Aorta (tissue), 5 donors: ENCODE data around the gene ANO7. TPM values are rescaled to one million over a fixed set of nuclear protein-coding genes. Genes with fewer than 3 reads are reported as not detected.

ENCODE experiments used
- ATAC-seq: fragments of 200-7000 bp; cut with Tn5 transposase; one replicate; pipeline ENCODE4 v1.9.1; 2022; ENCODE audit warnings: moderate library complexity; ENCODE audit not compliant: low FRiP score
- DNase-seq, 2 donors: peaks; one replicate each; pipeline ENCODE4 v3.0.0-alpha.2; 2020
- H3K27ac ChIP-seq, 2 donors: one replicate each; pipeline ENCODE4 v1.5.1; 2013; ENCODE audit warnings: low read length in 2 of 2, mild to moderate bottlenecking in 2 of 2, moderate library complexity in 2 of 2, control low read depth in 1 of 2, inconsistent platforms in 1 of 2, low read depth in 1 of 2
- H3K27me3 ChIP-seq, 2 donors: one replicate each; pipeline ENCODE4 v1.6.1; 2013; ENCODE audit warnings: control low read depth in 1 of 2, low read length in 1 of 2, mild to moderate bottlenecking in 1 of 2, moderate library complexity in 1 of 2; ENCODE audit not compliant: insufficient read depth in 2 of 2, control insufficient read depth in 1 of 2
- H3K36me3 ChIP-seq, 2 donors: one replicate each; pipeline ENCODE4 v1.6.1; 2013; ENCODE audit warnings: control low read depth in 1 of 2, low read length in 1 of 2, mild to moderate bottlenecking in 1 of 2; ENCODE audit not compliant: insufficient read depth in 2 of 2, control insufficient read depth in 1 of 2
- H3K4me1 ChIP-seq, 2 donors: one replicate each; pipeline ENCODE4 v1.6.1; 2013; ENCODE audit warnings: low read length in 2 of 2, control low read depth in 1 of 2, mild to moderate bottlenecking in 1 of 2, moderate library complexity in 1 of 2; ENCODE audit not compliant: insufficient read depth in 2 of 2, control insufficient read depth in 1 of 2
- H3K4me3 ChIP-seq, 2 donors: one replicate each; pipeline ENCODE4 v1.5.1; 2013; ENCODE audit warnings: low read length in 2 of 2, control low read depth in 1 of 2, mild to moderate bottlenecking in 1 of 2
- H3K9me3 ChIP-seq: one replicate; pipeline ENCODE4 v1.6.1; 2013; ENCODE audit warnings: mild to moderate bottlenecking, low read length; ENCODE audit not compliant: control insufficient read depth
- WGBS, 2 donors: extraction: QIAGEN DNeasy Blood & Tissue Kit; methylation state at CpG; one replicate each; pipeline ENCODE4 v1.1.7; 2013; 5-methylcytosine and 5-hydroxymethylcytosine counted together
- intact Hi-C, 2 donors: fragments of 100-400 bp; cut with DNase I; formaldehyde crosslinking; loops; one replicate each; pipeline versions ENCODE4 v1.14.2 to v1.15.0; 2022
- polyA plus RNA-seq, 2 donors: library from polyadenylated mRNA; stranded (reverse); fragments of 200-250 nt; gene quantifications; one replicate each; pipeline ENCODE4 v1.2.3, GENCODE V29; 2013
- total RNA-seq, 2 donors: library from RNA; stranded (reverse); fragmentation: NEBNext Ultra II Directional; extraction: Animal tissue kit (Norgen Biotek cat#: 25700); gene quantifications; one replicate each; pipeline ENCODE4 v1.2.1, GENCODE V29; 2021
- donor health status: healthy with polysubstance abuse.
- donor health status: Bipolar disorder and iron deficiency.
- donor health status: DM: no; HTN: no; CAD: no.
- donor health status: DM: no; HTN: no; CAD: no.
- donor health status: DM: yes; HTN: yes; CAD: no.

The ANO7 gene
- total and polyA plus RNA-seq, 4 donors, result 1.2 to 5.4 (median 2.9) TPM; not detected in 1

DNA sequence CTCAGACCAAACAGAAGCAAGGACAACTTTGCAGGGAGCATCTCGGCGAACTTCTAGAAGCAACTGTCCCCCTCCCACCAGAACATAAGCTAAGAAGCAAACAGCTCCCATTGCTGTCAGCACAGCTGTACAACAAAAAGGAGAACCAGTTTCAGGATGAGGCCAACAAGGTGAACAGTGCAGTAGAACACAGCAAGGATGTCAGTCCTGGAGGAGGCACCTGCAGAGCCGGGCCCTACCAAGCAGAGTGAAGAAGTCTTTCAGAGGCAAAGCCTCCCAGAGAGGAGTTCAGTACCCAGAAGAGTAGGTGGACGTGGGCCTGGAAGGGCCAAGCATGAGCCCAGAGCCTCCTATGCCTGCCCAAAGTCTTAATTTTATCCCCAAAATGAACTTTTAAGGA lies 40.2 kb upstream of the ANO7 start:
- intact Hi-C loops, result loop anchor here in 1 of 2 donors (5.0 kb wide), 1 partner anchor 46 kb away; the partner anchor contains the start of gene MTERF4
- WGBS, 2 donors, result 88 to 90% methylated on average over 4 of the region's 4 CpGs
- Histone ChIP-seq H3K4me3 (no peak overlapping the region), H3K9me3 (no peaks in the 10 kb centered on the region), H3K27ac (no peak overlapping the region), H3K4me1 (no peaks in the 10 kb centered on the region), H3K27me3 (no peaks in the 10 kb centered on the region), H3K36me3 (no peaks in the 10 kb centered on the region)
- ATAC-seq (no peak), DNase-seq (no peak)

DNA sequence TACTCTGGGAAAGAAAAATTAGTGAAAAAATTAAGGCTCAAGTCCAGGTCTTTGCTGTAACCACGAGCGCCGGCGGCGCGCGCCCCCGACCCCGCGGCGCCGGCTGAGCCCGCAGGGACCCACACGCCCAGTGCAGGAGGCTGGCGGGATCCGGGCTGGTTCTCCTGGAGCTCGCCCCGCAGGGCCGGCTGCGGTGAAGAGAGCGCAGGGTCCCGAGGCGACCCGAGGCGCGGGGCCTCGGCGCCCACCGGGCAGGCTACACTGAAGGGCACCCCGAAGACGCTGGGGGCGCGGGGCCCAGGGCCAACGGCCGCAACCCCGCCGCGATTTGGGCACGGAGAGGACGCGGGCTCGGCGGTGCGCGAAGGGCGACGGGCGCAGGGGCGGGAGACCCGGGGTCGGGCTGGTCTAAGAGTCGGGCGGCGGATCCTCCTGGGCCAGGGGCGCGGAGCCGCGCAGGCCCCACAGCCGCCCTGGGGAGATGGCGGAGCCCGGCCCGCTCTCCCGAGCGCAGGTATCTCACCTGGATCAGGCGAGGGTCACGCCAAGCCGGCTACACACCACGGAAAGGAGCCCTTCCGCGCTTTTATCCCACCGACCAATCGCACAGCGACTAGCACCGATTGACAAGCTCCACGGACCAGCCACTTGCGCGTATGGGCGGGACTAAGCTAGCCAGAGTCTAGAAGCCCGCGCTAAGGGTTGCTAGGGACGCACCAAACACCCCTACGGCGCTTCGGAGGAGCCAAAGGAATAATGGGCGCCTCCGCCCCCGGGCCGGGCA lies 39.4 kb upstream of the ANO7 start, which contains the start of gene PASK:
Gene PASK (minus strand): TSS at position 582 of the 784 bp plus-strand sequence. CDS start 6,440 bp downstream, outside the sequence.
- Histone ChIP-seq H3K4me3 (peak within 1 kb of the TSS; percentile 46 to 86), H3K36me3 (no peaks in the 10 kb centered on the region), H3K27me3 (no peaks in the 10 kb centered on the region), H3K27ac (no peak within 1 kb of the TSS), H3K4me1 (no peaks in the 10 kb centered on the region), H3K9me3 (no peaks in the 10 kb centered on the region)
- DNase-seq (peak; percentile 96 to 97), ATAC-seq (peak; percentile 97)
- 0 to 1% methylated on average over 83 to 88 of the region's 88 CpGs for WGBS, 2 donors
- intact Hi-C loops, result loop anchor here in 1 of 2 donors (5.0 kb wide), 1 partner anchor 47 kb away; the partner anchor contains the start of gene MTERF4

DNA sequence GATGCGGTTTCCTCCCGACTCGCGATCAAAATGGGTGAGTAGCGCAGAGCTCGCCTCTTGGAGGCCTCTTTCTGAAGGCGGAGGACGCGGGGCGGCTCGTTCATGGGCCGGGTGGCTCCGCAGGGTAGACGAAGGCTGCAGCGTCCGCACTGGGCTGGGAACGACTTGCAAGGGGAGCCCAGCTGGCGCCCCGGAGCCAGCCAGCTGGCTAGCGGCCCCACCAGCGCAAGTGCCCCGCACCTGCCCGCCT lies 38.9 kb upstream of the ANO7 start:
- DNase-seq, result no peak
- Histone ChIP-seq H3K36me3 (no peaks in the 10 kb centered on the region), H3K4me3 (peak overlapping the region; percentile 3 to 29), H3K27ac (no peak overlapping the region), H3K4me1 (no peaks in the 10 kb centered on the region), H3K9me3 (no peaks in the 10 kb centered on the region), H3K27me3 (no peaks in the 10 kb centered on the region)
- ATAC-seq, result peak; percentile 61
- 1% methylated on average over 22 to 23 of the region's 23 CpGs for WGBS, 2 donors
- intact Hi-C loops, result loop anchor here in 1 of 2 donors (5.0 kb wide), 1 partner anchor 47 kb away; the partner anchor contains the start of gene MTERF4

GRCh38 chr2:241149925-241150659 lies 38.4 kb upstream of the ANO7 start, which contains the start of gene PPP1R7:
Gene PPP1R7 (plus strand): TSS chr2:241150467. CDS start chr2:241150496, 29 bp downstream.
- ATAC-seq (peak; percentile 98), DNase-seq (peak; percentile 97 to 98)
- peak within 1 kb of the TSS; percentile 61 to 86 for H3K4me3 ChIP-seq
- H3K27me3 ChIP-seq, result no peaks in the 10 kb centered on the region
- no peaks in the 10 kb centered on the region for H3K36me3 ChIP-seq
- H3K4me1 ChIP-seq, result no peaks in the 10 kb centered on the region
- H3K27ac ChIP-seq, result peak within 1 kb of the TSS in 1 of 2 donors; percentile 58
- no peaks in the 10 kb centered on the region for H3K9me3 ChIP-seq
- WGBS, 2 donors, result 0 to 1% methylated on average over 65 to 73 of the region's 73 CpGs
- intact Hi-C loops, result loop anchor here in 1 of 2 donors (5.0 kb wide), 1 partner anchor 48 kb away; the partner anchor contains the start of gene MTERF4

- no peaks in the 10 kb centered on the region for H3K4me1 ChIP-seq
- no peaks in the 10 kb centered on the region for H3K27me3 ChIP-seq
- H3K4me3 ChIP-seq, result peak overlapping the region; percentile 61 to 86
- H3K27ac ChIP-seq, result peak overlapping the region in 1 of 2 donors; percentile 58
- intact Hi-C loops, result no loop called here
- WGBS, 2 donors, result 7% methylated on average over 33 to 37 of the region's 37 CpGs
- peak in 1 of 2 donors; percentile 26 for DNase-seq
- H3K9me3 ChIP-seq, result no peaks in the 10 kb centered on the region
- peak; percentile 3 for ATAC-seq
- no peaks in the 10 kb centered on the region for H3K36me3 ChIP-seq
Measured at GRCh38 chr2:241150660-241151530, 37.6 kb upstream of the ANO7 start.

- intact Hi-C loops, result no loop called here
- no peaks in the 10 kb centered on the region for H3K9me3 ChIP-seq
- no peak overlapping the region for H3K4me3 ChIP-seq
- DNase-seq, result peak in 1 of 2 donors; percentile 21
- H3K27ac ChIP-seq, result no peak overlapping the region
- WGBS, 2 donors, result 61% methylated on average over 8 of the region's 8 CpGs
- H3K36me3 ChIP-seq, result no peaks in the 10 kb centered on the region
- no peaks in the 10 kb centered on the region for H3K4me1 ChIP-seq
- no peak for ATAC-seq
- no peaks in the 10 kb centered on the region for H3K27me3 ChIP-seq
Measured at GRCh38 chr2:241151934-241152660, 36.4 kb upstream of the ANO7 start.

DNA sequence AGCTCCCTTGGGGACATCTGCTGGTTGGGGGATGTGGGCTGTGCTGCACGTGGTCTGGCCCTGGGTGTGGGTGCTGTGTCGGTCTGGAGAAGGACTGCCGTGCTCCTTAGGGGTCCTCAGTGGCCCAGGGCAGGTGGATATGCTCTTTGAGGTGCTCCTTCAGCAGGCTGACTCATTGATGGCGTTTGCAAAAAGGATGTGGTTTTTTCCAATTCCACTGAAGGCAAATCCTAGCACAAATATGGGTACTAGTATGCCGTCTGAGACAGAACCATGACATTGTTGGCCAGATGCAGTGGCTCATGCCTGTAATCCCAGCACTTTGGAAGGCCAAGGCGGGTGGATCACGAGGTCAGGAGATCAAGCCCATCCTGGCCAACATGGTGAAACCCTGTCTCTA lies 34.9 kb upstream of the ANO7 start:
- Histone ChIP-seq H3K9me3 (no peaks in the 10 kb centered on the region), H3K4me3 (no peak overlapping the region), H3K4me1 (no peaks in the 10 kb centered on the region), H3K27me3 (no peaks in the 10 kb centered on the region), H3K27ac (no peak overlapping the region), H3K36me3 (peaks cover 0 to 4% of the 10 kb centered on the region in 2 donors)
- WGBS, 2 donors, result 90 to 92% methylated on average over 7 of the region's 7 CpGs
- no peak for DNase-seq
- ATAC-seq, result no peak
- intact Hi-C loops, result no loop called here

DNA sequence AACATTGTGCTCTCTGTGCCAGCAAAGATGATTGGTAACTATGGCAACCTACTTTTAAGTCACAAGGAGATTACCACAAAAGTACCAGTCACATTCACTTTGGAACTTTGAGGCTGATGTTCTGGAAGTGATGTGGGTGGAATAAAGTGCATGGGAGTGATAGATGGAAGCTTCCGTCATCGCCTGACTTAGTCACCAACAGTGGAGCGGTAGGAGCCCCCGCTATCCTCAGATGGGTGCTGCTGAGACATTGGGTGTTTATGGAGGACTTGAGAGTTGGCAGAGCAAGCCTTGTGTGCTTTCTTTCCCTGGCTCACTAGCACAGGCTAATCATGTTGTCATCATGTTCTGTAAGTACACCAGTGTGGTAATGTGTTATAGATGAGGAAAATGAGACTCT lies 33.6 kb upstream of the ANO7 start:
- no peaks in the 10 kb centered on the region for H3K27me3 ChIP-seq
- no peak for DNase-seq
- no peaks in the 10 kb centered on the region for H3K4me1 ChIP-seq
- H3K4me3 ChIP-seq, result no peak overlapping the region
- no peak for ATAC-seq
- intact Hi-C loops, result no loop called here
- 91 to 93% methylated on average over 4 of the region's 4 CpGs for WGBS, 2 donors
- H3K36me3 ChIP-seq, result peaks cover 0 to 5% of the 10 kb centered on the region in 2 donors
- no peaks in the 10 kb centered on the region for H3K9me3 ChIP-seq
- H3K27ac ChIP-seq, result no peak overlapping the region
